ENCODE measurements around the gene DOLPP1. TPM values are rescaled to one million over a fixed set of nuclear protein-coding genes. Genes with fewer than 3 reads are reported as not detected.
"Not testable (repeated sequence)": the region's sequence is repeated elsewhere in the genome, so short reads cannot be mapped to it uniquely, and the experiment has no call there.

The DOLPP1 gene
- total RNA-seq, 1 donor from 2014 or later: 10.7 TPM

- DNase-seq: no peak
Measured at GRCh38 chr9:129113645-129114304, 32.9 kb downstream of the DOLPP1 start.

DNA sequence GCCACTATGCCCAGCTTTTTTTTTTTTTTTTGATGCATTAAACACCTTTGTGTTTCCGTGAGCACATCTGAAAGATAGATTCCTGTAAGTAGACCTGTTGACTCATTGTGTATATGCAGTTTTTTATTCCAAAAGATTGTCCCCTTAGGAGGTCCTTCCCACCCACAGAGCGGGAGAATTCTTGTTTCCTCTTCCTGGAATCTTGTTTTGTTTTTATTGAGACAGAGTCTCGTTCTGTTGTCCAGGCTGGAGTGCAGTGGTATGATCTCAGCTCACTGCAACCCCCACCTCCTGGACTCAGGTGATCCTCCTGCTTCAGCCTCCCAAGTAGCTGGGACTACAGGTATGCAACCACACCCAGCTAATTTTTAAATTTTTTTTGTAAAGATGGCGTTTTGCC is 37.9 kb downstream of the DOLPP1 start:
- DNase-seq: no peak

GRCh38 chr9:129121483-129121882 is 40.6 kb downstream of the DOLPP1 start:
- DNase-seq: no peak

DNA sequence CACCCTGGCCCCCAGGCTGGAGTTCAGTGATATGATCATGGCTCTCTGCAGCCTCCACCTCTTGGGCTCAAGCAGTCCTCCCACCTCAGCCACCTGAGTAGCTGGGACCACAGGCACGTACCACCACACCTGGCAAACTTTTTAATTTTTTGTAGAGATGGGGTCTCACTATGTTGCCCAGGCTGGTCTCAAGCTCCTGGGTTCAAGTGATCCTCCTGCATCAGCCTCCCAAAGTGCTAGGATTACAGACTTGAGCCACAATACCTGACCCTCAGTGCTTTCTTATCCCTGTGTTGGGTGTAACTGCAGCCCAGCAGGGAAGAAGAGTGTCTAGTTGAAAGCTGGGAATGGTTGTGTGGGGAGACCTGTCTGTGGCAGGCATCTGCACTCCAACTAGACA is 41.2 kb downstream of the DOLPP1 start:
- no peak for DNase-seq

GRCh38 chr9:129122976-129123375 is 42.1 kb downstream of the DOLPP1 start:
- DNase-seq: not testable (repeated sequence)

DNA sequence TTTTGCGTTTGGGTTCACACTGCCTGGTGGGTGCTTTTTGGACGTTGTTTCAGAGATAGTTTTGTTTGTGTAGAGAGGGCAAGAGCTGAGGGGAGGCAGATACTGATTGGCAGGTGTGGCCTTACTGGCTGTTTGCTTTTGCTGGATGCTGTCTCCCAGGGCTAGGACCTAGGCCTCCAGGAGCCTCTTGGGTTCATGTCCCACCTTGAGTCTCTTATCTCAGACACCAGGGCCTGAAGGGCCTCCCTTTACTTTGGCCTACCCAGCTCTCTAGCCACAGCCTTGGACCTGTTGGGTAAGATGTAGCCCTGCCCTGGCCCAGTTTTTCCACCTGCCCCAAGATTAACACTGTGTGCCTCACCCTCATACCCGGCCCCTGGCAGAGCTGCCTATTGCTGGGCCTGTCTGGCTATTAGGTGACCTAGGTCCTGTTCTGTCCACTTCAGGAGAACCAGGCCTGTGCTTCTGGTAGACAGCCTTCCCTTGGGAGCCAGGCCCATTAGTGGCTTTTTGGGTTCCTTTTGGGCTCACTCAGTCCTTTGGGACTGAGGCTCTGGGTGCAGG is 43.7 kb downstream of the DOLPP1 start:
- DNase-seq: no peak

DNA sequence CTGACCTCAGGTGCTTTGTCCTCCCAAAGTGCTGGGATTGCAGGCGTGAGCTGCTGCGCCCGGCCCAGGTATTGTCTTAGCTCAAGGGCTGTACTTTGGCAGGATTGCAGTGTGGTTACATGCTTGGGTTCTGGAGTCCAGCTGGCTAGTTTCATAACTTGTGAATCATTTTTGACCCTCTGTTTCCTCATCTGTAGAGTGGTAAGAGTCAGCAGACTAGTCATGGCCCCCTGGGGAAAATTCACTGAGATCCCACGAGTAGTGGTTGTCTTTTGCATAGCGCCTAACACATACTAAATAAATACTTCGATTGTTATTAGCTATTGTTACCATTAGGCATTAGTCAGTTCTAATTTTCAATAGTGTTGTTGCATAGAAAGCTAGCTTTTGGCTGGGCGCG is 44.6 kb downstream of the DOLPP1 start:
- peak; percentile 65 for DNase-seq

GRCh38 chr9:129126749-129127618 is 46.1 kb downstream of the DOLPP1 start:
- peak; percentile 75 for DNase-seq

GRCh38 chr9:129128689-129129088 is 47.8 kb downstream of the DOLPP1 start:
- no peak for DNase-seq

- DNase-seq: not testable (repeated sequence)
Measured at GRCh38 chr9:129130271-129130670, 49.4 kb downstream of the DOLPP1 start.

- no peak for DNase-seq
Measured at GRCh38 chr9:129130791-129131190, 49.9 kb downstream of the DOLPP1 start.

GRCh38 chr9:129131300-129132145 is 50.6 kb downstream of the DOLPP1 start:
- peak; percentile 84 for DNase-seq

GRCh38 chr9:129133082-129133481 is 52.2 kb downstream of the DOLPP1 start:
- no peak for DNase-seq

DNA sequence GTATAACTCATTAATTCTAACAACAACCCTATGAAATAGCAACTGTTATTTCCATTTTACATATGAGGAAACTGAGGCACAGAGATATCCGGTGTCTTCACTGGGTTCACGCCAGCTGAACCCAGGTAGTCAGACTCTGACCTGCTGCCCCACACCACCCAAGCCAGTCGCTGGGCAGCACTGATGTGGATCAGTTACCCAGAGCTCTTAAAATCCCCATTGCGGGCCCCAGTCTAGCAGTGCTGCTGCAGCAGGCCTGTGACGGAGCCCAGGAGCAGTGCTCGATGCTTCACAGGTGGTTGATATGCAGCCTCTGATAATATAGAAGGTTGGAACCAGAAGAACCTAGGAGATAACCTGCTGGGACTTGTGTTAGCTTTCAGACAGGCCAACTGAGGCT is 54.6 kb downstream of the DOLPP1 start:
- DNase-seq: no peak

- DNase-seq: no peak
Measured at GRCh38 chr9:129136446-129137035, 55.6 kb downstream of the DOLPP1 start.

DNA sequence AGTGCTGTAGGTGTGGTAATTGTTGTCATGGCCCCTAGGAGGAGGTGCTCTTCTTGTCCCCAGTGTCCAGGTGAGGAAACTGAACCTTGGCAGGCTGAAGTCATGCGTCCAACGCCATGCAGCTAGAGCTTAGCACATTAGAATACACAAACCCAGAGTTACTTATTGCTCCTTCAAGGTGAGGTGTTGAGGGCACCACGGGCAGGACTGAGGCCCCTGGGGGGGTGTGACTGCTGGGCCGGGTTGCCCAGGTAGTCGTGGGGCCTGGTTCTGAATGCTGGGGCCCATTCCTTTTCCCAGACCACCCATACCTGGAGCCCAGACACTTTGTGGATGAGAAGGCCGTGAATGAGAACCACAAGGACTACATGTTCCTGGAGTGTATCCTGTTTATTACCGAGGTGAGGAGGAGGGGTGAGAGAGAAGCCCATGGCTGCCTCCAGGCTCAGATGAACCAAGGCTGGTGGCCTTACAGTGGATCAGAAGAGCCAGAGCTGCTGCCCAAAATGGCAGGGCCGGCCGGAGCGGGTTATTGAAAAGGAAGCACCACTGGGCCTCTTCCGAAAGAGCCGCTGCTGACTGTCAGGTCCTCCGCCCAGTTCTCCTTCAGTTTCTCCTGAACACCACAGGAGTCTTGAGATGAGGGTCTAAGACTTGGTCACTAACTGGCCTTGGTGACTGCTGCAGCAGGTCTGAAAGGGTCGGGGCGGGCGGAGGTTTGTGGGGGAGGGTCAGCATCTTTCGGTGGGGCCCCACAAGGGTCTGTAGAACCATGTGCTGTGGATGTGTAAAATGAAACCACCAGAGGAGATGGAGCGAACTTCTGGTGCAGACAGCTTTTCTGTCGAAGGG is 56.6 kb downstream of the DOLPP1 start:
- DNase-seq: no peak

DNA sequence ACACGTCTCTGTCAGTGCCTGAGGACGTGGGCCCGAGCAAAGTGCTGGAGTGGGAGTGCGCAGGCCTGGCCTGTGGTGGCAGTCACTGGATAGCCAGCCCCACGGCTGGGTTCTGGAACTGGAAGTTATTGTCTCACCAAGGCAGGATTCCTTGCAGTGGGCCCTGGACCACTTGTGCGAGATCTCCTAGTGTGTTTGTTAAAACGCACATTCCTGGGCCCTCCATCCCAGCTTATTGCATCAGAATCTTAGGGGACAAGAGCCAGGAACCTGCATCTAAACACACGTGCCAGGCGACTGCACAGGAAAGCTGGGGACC is 57.2 kb downstream of the DOLPP1 start:
- no peak for DNase-seq

- DNase-seq: peak; percentile 74
Measured at GRCh38 chr9:129138476-129139232, 57.7 kb downstream of the DOLPP1 start.

GRCh38 chr9:129139233-129139992 is 58.5 kb downstream of the DOLPP1 start:
- peak; percentile 92 for DNase-seq

GRCh38 chr9:129139993-129140396 is 59.1 kb downstream of the DOLPP1 start:
- peak; percentile 100 for DNase-seq

Measured in dermis blood vessel endothelial cell (primary cell).